GM21717 (cell line): ENCODE measurements around the gene LAMA3.

Experiments
- ATAC-seq: cut with Tn5 transposase; IDR thresholded peaks from one replicate; pipeline ENCODE4 v1.9.1; 2021; ENCODE audit warnings: mild to moderate bottlenecking, moderate library complexity; ENCODE audit not compliant: unreplicated experiment

Gene LAMA3

GRCh38 chr18:23844991-23845680 is 155.9 kb downstream of the LAMA3 start:
- no peak for ATAC-seq

- no peak for ATAC-seq
Observed at GRCh38 chr18:23845988-23846630, 156.9 kb downstream of the LAMA3 start.

GRCh38 chr18:23847321-23847986 is 158.2 kb downstream of the LAMA3 start:
- no peak for ATAC-seq

- ATAC-seq: no peak
Observed at GRCh38 chr18:23849141-23849540, 159.9 kb downstream of the LAMA3 start.

- ATAC-seq: no peak
Observed at GRCh38 chr18:23850215-23850614, 161.0 kb downstream of the LAMA3 start.

GRCh38 chr18:23851470-23852002 is 162.3 kb downstream of the LAMA3 start:
- no peak for ATAC-seq

- no peak for ATAC-seq
Observed at GRCh38 chr18:23852236-23853045, 163.2 kb downstream of the LAMA3 start.

- no peak for ATAC-seq
Observed at GRCh38 chr18:23853448-23854195, 164.4 kb downstream of the LAMA3 start.

GRCh38 chr18:23855721-23856120 is 166.5 kb downstream of the LAMA3 start:
- ATAC-seq: no peak

GRCh38 chr18:23856466-23857163 is 167.4 kb downstream of the LAMA3 start:
- no peak for ATAC-seq

- ATAC-seq: no peak
Observed at GRCh38 chr18:23857164-23857552, 167.9 kb downstream of the LAMA3 start.

GRCh38 chr18:23857756-23858155 is 168.5 kb downstream of the LAMA3 start:
- ATAC-seq: no peak

GRCh38 chr18:23859466-23860336 is 170.4 kb downstream of the LAMA3 start:
- ATAC-seq: no peak

- no peak for ATAC-seq
Observed at GRCh38 chr18:23861326-23861725, 172.1 kb downstream of the LAMA3 start.

- no peak for ATAC-seq
Observed at GRCh38 chr18:23861805-23862470, 172.7 kb downstream of the LAMA3 start.

- ATAC-seq: no peak
Observed at GRCh38 chr18:23864624-23865023, 175.4 kb downstream of the LAMA3 start.

- ATAC-seq: no peak
Observed at GRCh38 chr18:23867006-23867405, 177.8 kb downstream of the LAMA3 start.

- ATAC-seq: no peak
Observed at GRCh38 chr18:23868136-23868785, 179.0 kb downstream of the LAMA3 start.
